ENCODE results near the gene DDX28. TPM values are rescaled to one million over a fixed set of nuclear protein-coding genes. Genes with fewer than 3 reads are reported as not detected.
A peak's percentile ranks its signal among the peaks of the same experiment; 100 is the strongest.

The DDX28 gene
- total and polyA plus RNA-seq, 9 of the 15 experiments (the other 6 are each of a cell fraction or from before 2014, with no cell fraction given): 2.8 to 24.5 (median 15.9) TPM

GRCh38 chr16:68022728-68023537 lies at the start of gene DDX28, which contains the start of gene DUS2 (continued):
- TF ChIP-seq COPS2 (conservative IDR thresholded peaks at IDR 0.05) (no peak), NKRF (IDR thresholded peaks at IDR 0.05; ENCODE audit: borderline replicate concordance) (peak; percentile 97), CBFA2T3 (IDR thresholded peaks at IDR 0.05) (no peak), POLR2A (conservative IDR thresholded peaks at IDR 0.05) (peak; percentile 94), HCFC1 (IDR thresholded peaks at IDR 0.05; ENCODE audit: low read depth, low read length) (peak; percentile 90), SRSF3 (IDR thresholded peaks at IDR 0.05; ENCODE audit: insufficient read depth, low read length) (no peak), KHSRP (IDR thresholded peaks at IDR 0.05) (peak; percentile 95), TEAD4 (IDR thresholded peaks at IDR 0.05; ENCODE audit: low read length) (no peak), TEAD4 (CRISPR knock-in tag; IDR thresholded peaks at IDR 0.05; ENCODE audit: borderline replicate concordance) (no peak), ZFX (CRISPR knock-in tag; IDR thresholded peaks at IDR 0.05) (peak; percentile 84), KDM5B (IDR thresholded peaks at IDR 0.05; ENCODE audit: insufficient replicate concordance, low read depth, low read length) (peak; percentile 78), MXD1 (CRISPR knock-in tag; IDR thresholded peaks at IDR 0.05; ENCODE audit: borderline replicate concordance, poor library complexity, severe bottlenecking) (peak; percentile 4), TEAD1 (CRISPR knock-in tag; IDR thresholded peaks at IDR 0.05) (peak in 1 of 2 experiments; percentile 69; a peak in 1 of 4 replicates), PRPF4 (IDR thresholded peaks at IDR 0.05; ENCODE audit: insufficient read depth, low read depth, low read length, poor library complexity, severe bottlenecking) (no peak), RCOR1 (IDR thresholded peaks at IDR 0.05; ENCODE audit: borderline replicate concordance in 1 of 2, low read depth in 2 of 2, low read length in 2 of 2) (peak in 1 of 2 experiments; percentile 33; a peak in 1 of 4 replicates), ZNF431 (CRISPR knock-in tag; IDR thresholded peaks at IDR 0.05) (peak; percentile 77; the same call in 1 of the 2 replicates), ZNF184 (CRISPR knock-in tag; IDR thresholded peaks at IDR 0.05) (0 out of 2 replicates have a peak, but pooled peaks have one; percentile 9), KLF1 (tag; IDR thresholded peaks at IDR 0.05) (no peak), MLX (CRISPR knock-in tag; conservative IDR thresholded peaks at IDR 0.05) (no peak), MAFF (IDR thresholded peaks at IDR 0.05; ENCODE audit: low read length) (no peak), PHF20 (IDR thresholded peaks at IDR 0.05; ENCODE audit: partially characterized antibody) (peak; percentile 98)

Data from K562 (cell line).